ENCODE data around the gene PRIM1. TPM values are rescaled to one million over a fixed set of nuclear protein-coding genes. Genes with fewer than 3 reads are reported as not detected.

Gene PRIM1
- total RNA-seq (2012; rRNA removed) (12.0 and 15.3 TPM in 2 replicates), polyA plus RNA-seq (2012; rRNA removed) (6.7 and 8.6 TPM in 2 replicates), Bru-seq, nascent RNA (percentile 36 among the genes with signal in this experiment), BruChase-seq, experiment 1, labeled RNA remaining after a 6-hour chase (percentile 47 among the genes with signal in this experiment), BruChase-seq, experiment 2, labeled RNA remaining after a 2-hour chase (percentile 38 among the genes with signal in this experiment)
- polyA plus RNA-seq (2012; cell fraction: cytosol; rRNA removed) = 0.96 and 1.0 TPM in 2 replicates
- 1.4 and 4.9 TPM in 2 replicates for polyA plus RNA-seq (2012; cell fraction: nucleus; rRNA removed; ENCODE audit: low replicate concordance)
- long read RNA-seq, partial matches to known transcripts = 0 of 1 reads
- long read RNA-seq, other reads (novel, unspliced or antisense) = 0 of 1 reads

DNA sequence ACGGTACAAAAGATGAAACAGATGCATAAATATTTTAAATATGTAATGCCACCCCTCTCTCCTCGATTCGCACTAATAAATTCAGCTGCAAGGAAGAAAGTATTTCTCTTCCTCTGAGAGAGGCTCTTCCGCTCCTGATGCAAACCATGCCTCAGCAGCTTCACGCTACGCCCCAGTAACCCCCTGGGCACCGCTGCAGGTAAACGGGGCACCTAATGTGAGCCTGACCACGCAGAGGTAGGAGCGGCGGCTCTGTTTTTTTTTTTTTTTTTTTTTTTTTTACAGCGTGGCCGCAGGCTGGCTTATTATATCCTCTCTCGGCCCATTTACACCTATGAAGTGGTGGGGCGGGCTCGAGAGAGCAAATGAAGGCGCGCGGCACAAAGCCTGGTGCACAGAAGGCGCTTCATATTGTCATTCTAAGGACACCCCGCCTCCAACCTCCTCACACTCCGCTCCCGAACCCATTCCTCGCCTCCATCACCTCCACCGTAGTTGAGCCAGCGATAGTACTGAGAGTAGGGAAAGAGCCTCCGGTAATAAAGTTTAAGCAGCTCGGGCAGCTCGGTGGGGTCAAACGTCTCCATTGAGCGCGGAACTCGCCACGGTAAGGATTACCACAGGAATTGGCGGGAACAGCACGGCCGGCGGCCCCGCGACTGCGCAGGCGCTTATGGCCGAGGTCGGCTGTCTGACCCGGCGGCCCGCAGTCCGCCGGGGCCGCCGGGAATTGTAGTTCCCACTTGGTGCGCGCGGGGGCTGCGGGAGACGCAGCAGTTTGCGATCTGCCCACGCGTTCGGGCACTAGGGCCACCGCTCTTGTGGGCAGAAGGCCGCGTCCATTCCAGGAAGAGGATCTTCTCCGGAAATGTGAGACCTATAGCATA is at the start of gene PRIM1:
PRIM1 (minus strand) TSS at position 612 of the 887 bp plus-strand sequence; CDS start at position 587, 25 bp downstream.
- H3K4me3 ChIP-seq (ENCODE audit: insufficient read depth, low read depth, low read length) = peak within 1 kb of the TSS; percentile 82
- H4K20me1 ChIP-seq (ENCODE audit: insufficient read depth, low read length) = no peaks in the 10 kb centered on the region
- dilution Hi-C loops (cut with HindIII; ENCODE audit: low sequenced_read_pairs, unreplicated experiment) = no loop called here
- peak within 1 kb of the TSS; percentile 35; the same call in 1 of the 2 replicates for H3K14ac ChIP-seq (replicated peaks; ENCODE audit: low read depth, low read length)
- intact Hi-C loops (cut with micrococcal nuclease) = loop anchor here (1.0 kb wide), 1 partner anchor 82 kb away; no protein-coding TSS in a partner anchor
- no peaks in the 10 kb centered on the region for H3K9me1 ChIP-seq (ENCODE audit: insufficient read depth, low read length)
- H4K5ac ChIP-seq (ENCODE audit: low read depth, low read length) = peak within 1 kb of the TSS; percentile 49; the same call in 1 of the 2 replicates
- H3K56ac ChIP-seq (ENCODE audit: extremely low read depth, insufficient read depth, low read length) = peak within 1 kb of the TSS; percentile 81
- POLR2A ChIA-PET (ENCODE audit: unreplicated experiment) = no interaction called here
- no peaks in the 10 kb centered on the region for H3K36me3 ChIP-seq (ENCODE audit: control insufficient read depth, insufficient read depth, low read length)
- H3K23ac ChIP-seq (ENCODE audit: low read depth, low read length) = peak within 1 kb of the TSS; percentile 37; the same call in 1 of the 2 replicates
- ATAC-seq (ENCODE audit: low read depth) (peak; percentile 95), DNase-seq (peak; percentile 66)
- peaks cover 0 to 5% of the 10 kb centered on the region in 2 experiments; a peak in 2 of 4 replicates for H3K79me1 ChIP-seq (ENCODE audit: low read depth in 1 of 2, low read length in 2 of 2)
- peak within 1 kb of the TSS; percentile 79 for H4K91ac ChIP-seq (ENCODE audit: insufficient read depth, low read depth, low read length)
- peak within 1 kb of the TSS; percentile 68 for H3K9ac ChIP-seq (ENCODE audit: low read depth, low read length)
- no TSS peak for BruUV-seq (replicated peaks)
- H2BK20ac ChIP-seq (ENCODE audit: low read depth, low read length) = no peak within 1 kb of the TSS
- TF ChIP-seq CEBPB (IDR thresholded peaks at IDR 0.05; ENCODE audit: low read depth, low read length) = no peak
- TF ChIP-seq, protein P1, sequence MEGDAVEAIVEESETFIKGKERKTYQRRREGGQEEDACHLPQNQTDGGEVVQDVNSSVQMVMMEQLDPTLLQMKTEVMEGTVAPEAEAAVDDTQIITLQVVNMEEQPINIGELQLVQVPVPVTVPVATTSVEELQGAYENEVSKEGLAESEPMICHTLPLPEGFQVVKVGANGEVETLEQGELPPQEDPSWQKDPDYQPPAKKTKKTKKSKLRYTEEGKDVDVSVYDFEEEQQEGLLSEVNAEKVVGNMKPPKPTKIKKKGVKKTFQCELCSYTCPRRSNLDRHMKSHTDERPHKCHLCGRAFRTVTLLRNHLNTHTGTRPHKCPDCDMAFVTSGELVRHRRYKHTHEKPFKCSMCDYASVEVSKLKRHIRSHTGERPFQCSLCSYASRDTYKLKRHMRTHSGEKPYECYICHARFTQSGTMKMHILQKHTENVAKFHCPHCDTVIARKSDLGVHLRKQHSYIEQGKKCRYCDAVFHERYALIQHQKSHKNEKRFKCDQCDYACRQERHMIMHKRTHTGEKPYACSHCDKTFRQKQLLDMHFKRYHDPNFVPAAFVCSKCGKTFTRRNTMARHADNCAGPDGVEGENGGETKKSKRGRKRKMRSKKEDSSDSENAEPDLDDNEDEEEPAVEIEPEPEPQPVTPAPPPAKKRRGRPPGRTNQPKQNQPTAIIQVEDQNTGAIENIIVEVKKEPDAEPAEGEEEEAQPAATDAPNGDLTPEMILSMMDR (conservative IDR thresholded peaks at IDR 0.05; ENCODE audit: low read depth, low read length) = no peak
- TF ChIP-seq MAZ (IDR thresholded peaks at IDR 0.05; ENCODE audit: borderline replicate concordance, low read depth, low read length) = peak; percentile 48; the same call in 1 of the 2 replicates
- TF ChIP-seq POLR2A (IDR thresholded peaks at IDR 0.05; ENCODE audit: low read depth, low read length) = no peak
- TF ChIP-seq NFE2L2 (IDR thresholded peaks at IDR 0.05; ENCODE audit: low read depth, low read length) = no peak
- TF ChIP-seq CHD1 (IDR thresholded peaks at IDR 0.05; ENCODE audit: low read depth, low read length) = no peak
- 0 out of 2 replicates have a peak within 1 kb of the TSS, but pooled peaks have one; percentile 44 for H2AK5ac ChIP-seq (ENCODE audit: low read depth, low read length)
- no peak within 1 kb of the TSS for H3K18ac ChIP-seq (ENCODE audit: low read depth, low read length)
- no peaks in the 10 kb centered on the region for H3K9me3 ChIP-seq (ENCODE audit: control insufficient read depth, insufficient read depth, low read length)
- peak within 1 kb of the TSS; percentile 90 to 91; a peak in 3 of 4 replicates for H4K8ac ChIP-seq (ENCODE audit: low read depth in 2 of 2, low read length in 2 of 2)
- H2BK5ac ChIP-seq (ENCODE audit: low read depth, low read length, poor library complexity, severe bottlenecking) = no peak within 1 kb of the TSS
- peak within 1 kb of the TSS; percentile 51 for H2AK9ac ChIP-seq (replicated peaks; ENCODE audit: low read depth, low read length, poor library complexity)
- H3K27me3 ChIP-seq (ENCODE audit: control insufficient read depth, insufficient read depth, low read length) = no peaks in the 10 kb centered on the region
- no peak within 1 kb of the TSS for H2BK120ac ChIP-seq (ENCODE audit: low read depth, low read length)
- H3K4me2 ChIP-seq (ENCODE audit: low read depth, low read length) = peak within 1 kb of the TSS; percentile 95
- H2BK15ac ChIP-seq (ENCODE audit: low read depth, low read length) = no peak within 1 kb of the TSS
- peak within 1 kb of the TSS; percentile 53; the same call in 1 of the 2 replicates for H3K4ac ChIP-seq (ENCODE audit: low read depth, low read length)
- 0% methylated on average over 15 of the region's 64 CpGs; no CpG with 5 or more reads in 1 of the 2 experiments for WGBS, 2 experiments (ENCODE audit: extremely low coverage in 2 of 2, insufficient read length in 1 of 2)
- H3K27ac ChIP-seq (ENCODE audit: insufficient read depth, low read length) = peak within 1 kb of the TSS; percentile 68
- in situ Hi-C loops (cut with MboI; ENCODE audit: low sequenced_read_pairs) = loop anchor here (10.0 kb wide), 1 partner anchor 313 kb away; no protein-coding TSS in a partner anchor
- peak within 1 kb of the TSS; percentile 96 for H2AFZ ChIP-seq (replicated peaks; ENCODE audit: low read length, poor library complexity)
- no peaks in the 10 kb centered on the region for H3K4me1 ChIP-seq (ENCODE audit: control insufficient read depth, insufficient read depth, low read length)
- CTCF ChIA-PET = interaction anchor here (0.7 kb wide), 2 partner anchors 115 to 267 kb away, joined by 3 to 4 read pairs; no protein-coding TSS in a partner anchor

Measured in IMR-90 (cell line).